ENCODE measurements around the gene WFDC1. TPM values are rescaled to one million over a fixed set of nuclear protein-coding genes. Genes with fewer than 3 reads are reported as not detected.

Gene WFDC1
- total RNA-seq, 1 donor from 2014 or later, result not detected

GRCh38 chr16:84369938-84370627 is 75.4 kb downstream of the WFDC1 start:
- Mint-ChIP-seq H3K36me3 (ENCODE audit: low read depth) (no peaks in the 10 kb centered on the region), H3K9me3 (no peaks in the 10 kb centered on the region), H3K4me3 (no peak overlapping the region), H3K27ac (no peak overlapping the region), H3K4me1 (ENCODE audit: low read depth) (peaks cover 4% of the 10 kb centered on the region), H3K27me3 (ENCODE audit: insufficient read depth) (peaks cover 41% of the 10 kb centered on the region)
- no peak for DNase-seq (ENCODE audit: low spot score)
- intact Hi-C loops (cut with micrococcal nuclease), result no loop called here

GRCh38 chr16:84370723-84371552 is 76.3 kb downstream of the WFDC1 start:
- DNase-seq (ENCODE audit: low spot score), result no peak
- H3K27ac Mint-ChIP-seq, result no peak overlapping the region
- intact Hi-C loops (cut with micrococcal nuclease), result no loop called here
- H3K4me1 Mint-ChIP-seq (ENCODE audit: low read depth), result peaks cover 4% of the 10 kb centered on the region
- peaks cover 43% of the 10 kb centered on the region for H3K27me3 Mint-ChIP-seq (ENCODE audit: insufficient read depth)
- H3K4me3 Mint-ChIP-seq, result no peak overlapping the region
- H3K9me3 Mint-ChIP-seq, result no peaks in the 10 kb centered on the region
- H3K36me3 Mint-ChIP-seq (ENCODE audit: low read depth), result no peaks in the 10 kb centered on the region

GRCh38 chr16:84371553-84371865 is 76.8 kb downstream of the WFDC1 start:
- peaks cover 4% of the 10 kb centered on the region for H3K4me1 Mint-ChIP-seq (ENCODE audit: low read depth)
- no peak for DNase-seq (ENCODE audit: low spot score)
- H3K4me3 Mint-ChIP-seq, result no peak overlapping the region
- H3K27me3 Mint-ChIP-seq (ENCODE audit: insufficient read depth), result peaks cover 40% of the 10 kb centered on the region
- no peaks in the 10 kb centered on the region for H3K9me3 Mint-ChIP-seq
- no peak overlapping the region for H3K27ac Mint-ChIP-seq
- H3K36me3 Mint-ChIP-seq (ENCODE audit: low read depth), result no peaks in the 10 kb centered on the region
- intact Hi-C loops (cut with micrococcal nuclease), result no loop called here

GRCh38 chr16:84373907-84374489 is 79.3 kb downstream of the WFDC1 start:
- Mint-ChIP-seq H3K27ac (no peak overlapping the region), H3K4me3 (no peak overlapping the region), H3K4me1 (ENCODE audit: low read depth) (peaks cover 4% of the 10 kb centered on the region), H3K36me3 (ENCODE audit: low read depth) (no peaks in the 10 kb centered on the region), H3K27me3 (ENCODE audit: insufficient read depth) (peaks cover 20% of the 10 kb centered on the region), H3K9me3 (no peaks in the 10 kb centered on the region)
- DNase-seq (ENCODE audit: low spot score), result no peak
- intact Hi-C loops (cut with micrococcal nuclease), result no loop called here

GRCh38 chr16:84378099-84378498 is 83.4 kb downstream of the WFDC1 start:
- no peak for DNase-seq (ENCODE audit: low spot score)
- Mint-ChIP-seq H3K9me3 (peaks cover 4% of the 10 kb centered on the region), H3K27me3 (ENCODE audit: insufficient read depth) (peaks cover 15% of the 10 kb centered on the region), H3K36me3 (ENCODE audit: low read depth) (no peaks in the 10 kb centered on the region), H3K27ac (no peak overlapping the region), H3K4me3 (no peak overlapping the region), H3K4me1 (ENCODE audit: low read depth) (peaks cover 6% of the 10 kb centered on the region)
- intact Hi-C loops (cut with micrococcal nuclease), result no loop called here

GRCh38 chr16:84378567-84378966 is 83.9 kb downstream of the WFDC1 start:
- no peak overlapping the region for H3K27ac Mint-ChIP-seq
- no peak overlapping the region for H3K4me3 Mint-ChIP-seq
- peaks cover 6% of the 10 kb centered on the region for H3K4me1 Mint-ChIP-seq (ENCODE audit: low read depth)
- peaks cover 4% of the 10 kb centered on the region for H3K9me3 Mint-ChIP-seq
- H3K36me3 Mint-ChIP-seq (ENCODE audit: low read depth), result no peaks in the 10 kb centered on the region
- no peak for DNase-seq (ENCODE audit: low spot score)
- intact Hi-C loops (cut with micrococcal nuclease), result no loop called here
- H3K27me3 Mint-ChIP-seq (ENCODE audit: insufficient read depth), result peaks cover 15% of the 10 kb centered on the region

GRCh38 chr16:84379008-84379708 is 84.5 kb downstream of the WFDC1 start:
- peaks cover 4% of the 10 kb centered on the region for H3K9me3 Mint-ChIP-seq
- H3K4me1 Mint-ChIP-seq (ENCODE audit: low read depth), result peaks cover 6% of the 10 kb centered on the region
- intact Hi-C loops (cut with micrococcal nuclease), result no loop called here
- peaks cover 15% of the 10 kb centered on the region for H3K27me3 Mint-ChIP-seq (ENCODE audit: insufficient read depth)
- H3K36me3 Mint-ChIP-seq (ENCODE audit: low read depth), result no peaks in the 10 kb centered on the region
- DNase-seq (ENCODE audit: low spot score), result no peak
- H3K27ac Mint-ChIP-seq, result no peak overlapping the region
- H3K4me3 Mint-ChIP-seq, result no peak overlapping the region

Other genes starting within 250 kb of the WFDC1 start
- 54.5 and 60.0 TPM in 2 replicates for gene MBTPS1, start 177.9 kb upstream of the WFDC1 start, total RNA-seq
- 19.2 and 23.1 TPM in 2 replicates for gene HSDL1, start 149.7 kb upstream of the WFDC1 start, total RNA-seq
- not detected in 2 replicates for gene DNAAF1, start 149.6 kb upstream of the WFDC1 start, total RNA-seq
- 67.9 and 74.4 TPM in 2 replicates for gene TAF1C, start 107.8 kb upstream of the WFDC1 start, total RNA-seq
- not detected in 2 replicates for gene ADAD2, start 103.7 kb upstream of the WFDC1 start, total RNA-seq
- gene KCNG4, start 54.9 kb upstream of the WFDC1 start, total RNA-seq, result not detected in 2 replicates
- not detected in 2 replicates for gene ATP2C2, start 73.7 kb downstream of the WFDC1 start, total RNA-seq
- gene MEAK7, start 209.8 kb downstream of the WFDC1 start, total RNA-seq, result 10.6 and 10.9 TPM in 2 replicates